Neural progenitor cell (in vitro differentiated cells): Measurements from ENCODE around the gene ETV6. TPM values are rescaled to one million over a fixed set of nuclear protein-coding genes. Genes with fewer than 3 reads are reported as not detected.

Experiments used
- DNase-seq: peaks from one replicate; pipeline ENCODE4 v3.0.0-alpha.2; 2016; ENCODE audit warnings: low spot score
- H2AFZ ChIP-seq: fragments of 200-600 bp; sonication (generic); replicated peaks from 2 replicates; pipeline ENCODE4 v1.6.1; 2016; ENCODE audit warnings: antibody characterized with exemption
- H3F3A ChIP-seq: fragments of 200-600 bp; sonication (generic); 2 replicates; pipeline ENCODE4 v1.6.1; 2016; ENCODE audit warnings: antibody characterized with exemption, low read depth
- H3K27ac ChIP-seq: fragments of 200-600 bp; sonication (generic); 2 replicates; pipeline ENCODE4 v1.5.1; 2016; ENCODE audit warnings: mild to moderate bottlenecking
- H3K27me3 ChIP-seq: fragments of 200-600 bp; sonication (generic); 2 replicates; pipeline ENCODE4 v1.6.1; 2016; ENCODE audit warnings: mild to moderate bottlenecking, moderate library complexity
- H3K36me3 ChIP-seq: fragments of 200-600 bp; sonication (generic); 2 replicates; pipeline ENCODE4 v1.5.1; 2016
- H3K4me1 ChIP-seq: fragments of 200-600 bp; sonication (generic); 2 replicates; pipeline ENCODE4 v1.6.1; 2016; ENCODE audit warnings: mixed run types
- H3K4me2 ChIP-seq: fragments of 200-600 bp; sonication (generic); 2 replicates; pipeline ENCODE4 v1.6.1; 2016
- H3K4me3 ChIP-seq: fragments of 200-600 bp; sonication (generic); 2 replicates; pipeline ENCODE4 v1.5.1; 2016
- H3K79me2 ChIP-seq: fragments of 200-600 bp; sonication (generic); 2 replicates; pipeline ENCODE4 v1.6.1; 2016; ENCODE audit warnings: low read depth
- H3K9ac ChIP-seq: fragments of 200-600 bp; sonication (generic); 2 replicates; pipeline ENCODE4 v1.6.1; 2016
- H3K9me3 ChIP-seq: fragments of 200-600 bp; sonication (generic); 2 replicates; pipeline ENCODE4 v1.5.1; 2016; ENCODE audit warnings: low read depth
- H4K20me1 ChIP-seq: fragments of 200-600 bp; sonication (generic); 2 replicates; pipeline ENCODE4 v1.6.1; 2016; ENCODE audit warnings: low read depth
- H3K27ac Mint-ChIP-seq: 3 replicates; pipeline ENCODE4 v1.8.0; 2021; ENCODE audit warnings: mixed read lengths
- H3K27me3 Mint-ChIP-seq: 2 replicates; pipeline ENCODE4 v1.8.0; 2022; ENCODE audit warnings: low read depth, mild to moderate bottlenecking, inconsistent platforms, moderate library complexity, mixed read lengths; ENCODE audit not compliant: insufficient read depth
- H3K36me3 Mint-ChIP-seq: 3 replicates; pipeline ENCODE4 v1.8.0; 2021; ENCODE audit warnings: mixed read lengths
- H3K4me1 Mint-ChIP-seq: 3 replicates; pipeline ENCODE4 v1.8.0; 2021; ENCODE audit warnings: mixed read lengths
- H3K4me3 Mint-ChIP-seq: 3 replicates; pipeline ENCODE4 v1.8.0; 2021; ENCODE audit warnings: mild to moderate bottlenecking, moderate library complexity, mixed read lengths
- H3K9me3 Mint-ChIP-seq: 3 replicates; pipeline ENCODE4 v1.8.0; 2020; ENCODE audit warnings: mixed read lengths
- EZH2 ChIP-seq: fragments of 200-600 bp; sonication (generic); IDR thresholded peaks from 2 replicates; pipeline ENCODE4 v1.6.1; 2017; ENCODE audit warnings: antibody characterized with exemption, mild to moderate bottlenecking, moderate library complexity
- EZH2phosphoT487 ChIP-seq: fragments of 200-600 bp; sonication (generic); IDR thresholded peaks from 2 replicates; pipeline ENCODE4 v1.6.1; 2017; ENCODE audit warnings: antibody characterized with exemption
- total RNA-seq: library from RNA; depleted of rRNA; stranded (reverse); fragments of >200 nt; gene quantifications from 2 replicates; pipeline ENCODE4 v1.2.3, GENCODE V29; 2015; ENCODE audit warnings: low replicate concordance
- TF ChIP-seq, protein P1 (sequence below): fragments of 200-600 bp; sonication (generic); IDR thresholded peaks from 2 replicates; pipeline ENCODE4 v1.5.1; 2017; ENCODE audit warnings: antibody characterized with exemption, mild to moderate bottlenecking

Gene ETV6
- total RNA-seq, 1 donor from 2014 or later = 6.2 TPM

DNA sequence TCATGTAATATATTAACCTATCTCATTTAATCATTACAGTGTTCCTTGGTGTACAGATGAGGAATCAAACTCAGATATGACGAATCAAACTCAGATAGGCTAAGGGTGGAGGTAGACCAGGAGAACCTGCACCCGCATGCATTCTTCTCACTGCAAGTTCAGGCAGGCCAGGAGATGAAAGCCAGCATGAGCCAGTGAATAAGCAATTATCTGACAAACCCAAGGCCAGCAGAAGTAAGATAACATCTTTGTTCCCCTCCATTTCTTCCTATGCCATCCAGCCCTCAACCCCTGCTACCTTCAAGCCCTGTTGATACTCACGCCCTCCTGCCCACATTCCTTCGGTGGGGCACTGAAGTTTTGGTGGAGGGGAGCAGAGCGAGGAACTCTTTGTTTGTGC is 152.2 kb downstream of the ETV6 start:
- H3K27ac Mint-ChIP-seq = no peak overlapping the region

DNA sequence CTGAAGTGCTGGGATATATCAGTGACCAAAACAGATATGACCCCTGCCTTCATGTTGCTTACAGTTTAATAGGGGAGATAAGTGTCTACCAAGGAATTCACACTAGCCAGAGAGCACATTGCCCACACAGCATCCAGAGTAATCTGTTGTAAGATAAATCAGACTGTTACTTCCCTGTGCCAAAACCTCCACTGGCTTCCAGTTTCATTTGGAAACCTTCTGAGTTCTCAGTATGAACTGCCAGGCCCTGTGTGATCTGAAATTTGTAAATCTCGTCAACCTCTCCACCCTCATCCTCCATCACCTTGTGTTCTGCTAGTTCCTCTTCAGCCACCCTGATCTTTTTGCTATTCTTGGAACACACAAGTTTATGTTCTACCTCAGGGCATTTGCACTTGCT is 154.7 kb downstream of the ETV6 start:
- Histone ChIP-seq H3K36me3 (no peaks in the 10 kb centered on the region), H3F3A (no peaks in the 10 kb centered on the region), H4K20me1 (no peaks in the 10 kb centered on the region), H3K27ac (no peak overlapping the region), H3K9ac (no peak overlapping the region), H3K79me2 (no peaks in the 10 kb centered on the region), H3K9me3 (no peaks in the 10 kb centered on the region), H3K4me3 (no peak overlapping the region), H3K4me1 (peaks cover 4% of the 10 kb centered on the region), H3K4me2 (no peak overlapping the region), H2AFZ (no peak overlapping the region), H3K27me3 (no peaks in the 10 kb centered on the region)
- H3K4me3 Mint-ChIP-seq = no peak overlapping the region
- peaks cover 12% of the 10 kb centered on the region for H3K36me3 Mint-ChIP-seq
- no peaks in the 10 kb centered on the region for H3K27me3 Mint-ChIP-seq
- H3K9me3 Mint-ChIP-seq = peaks cover 3% of the 10 kb centered on the region
- peaks cover 6% of the 10 kb centered on the region for H3K4me1 Mint-ChIP-seq
- TF ChIP-seq, protein P1, sequence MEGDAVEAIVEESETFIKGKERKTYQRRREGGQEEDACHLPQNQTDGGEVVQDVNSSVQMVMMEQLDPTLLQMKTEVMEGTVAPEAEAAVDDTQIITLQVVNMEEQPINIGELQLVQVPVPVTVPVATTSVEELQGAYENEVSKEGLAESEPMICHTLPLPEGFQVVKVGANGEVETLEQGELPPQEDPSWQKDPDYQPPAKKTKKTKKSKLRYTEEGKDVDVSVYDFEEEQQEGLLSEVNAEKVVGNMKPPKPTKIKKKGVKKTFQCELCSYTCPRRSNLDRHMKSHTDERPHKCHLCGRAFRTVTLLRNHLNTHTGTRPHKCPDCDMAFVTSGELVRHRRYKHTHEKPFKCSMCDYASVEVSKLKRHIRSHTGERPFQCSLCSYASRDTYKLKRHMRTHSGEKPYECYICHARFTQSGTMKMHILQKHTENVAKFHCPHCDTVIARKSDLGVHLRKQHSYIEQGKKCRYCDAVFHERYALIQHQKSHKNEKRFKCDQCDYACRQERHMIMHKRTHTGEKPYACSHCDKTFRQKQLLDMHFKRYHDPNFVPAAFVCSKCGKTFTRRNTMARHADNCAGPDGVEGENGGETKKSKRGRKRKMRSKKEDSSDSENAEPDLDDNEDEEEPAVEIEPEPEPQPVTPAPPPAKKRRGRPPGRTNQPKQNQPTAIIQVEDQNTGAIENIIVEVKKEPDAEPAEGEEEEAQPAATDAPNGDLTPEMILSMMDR = no peak
- TF ChIP-seq EZH2 (no peak), EZH2phosphoT487 (no peak)
- no peak overlapping the region for H3K27ac Mint-ChIP-seq
- DNase-seq = no peak

More for the DNA sequence above, 152.2 kb downstream of the ETV6 start:
- Histone ChIP-seq H3K27ac (no peak overlapping the region), H3K4me2 (no peak overlapping the region), H4K20me1 (no peaks in the 10 kb centered on the region), H3K27me3 (no peaks in the 10 kb centered on the region), H3K9me3 (no peaks in the 10 kb centered on the region), H3K79me2 (no peaks in the 10 kb centered on the region), H3K4me1 (peaks cover 4% of the 10 kb centered on the region), H2AFZ (no peak overlapping the region), H3K36me3 (no peaks in the 10 kb centered on the region), H3K4me3 (no peak overlapping the region), H3F3A (no peaks in the 10 kb centered on the region), H3K9ac (no peak overlapping the region)
- no peak for TF ChIP-seq EZH2phosphoT487
- TF ChIP-seq, protein P1 = no peak
- H3K4me3 Mint-ChIP-seq = no peak overlapping the region
- H3K9me3 Mint-ChIP-seq = peaks cover 1% of the 10 kb centered on the region
- peaks cover 6% of the 10 kb centered on the region for H3K36me3 Mint-ChIP-seq
- DNase-seq = no peak
- no peaks in the 10 kb centered on the region for H3K4me1 Mint-ChIP-seq
- no peaks in the 10 kb centered on the region for H3K27me3 Mint-ChIP-seq

DNA sequence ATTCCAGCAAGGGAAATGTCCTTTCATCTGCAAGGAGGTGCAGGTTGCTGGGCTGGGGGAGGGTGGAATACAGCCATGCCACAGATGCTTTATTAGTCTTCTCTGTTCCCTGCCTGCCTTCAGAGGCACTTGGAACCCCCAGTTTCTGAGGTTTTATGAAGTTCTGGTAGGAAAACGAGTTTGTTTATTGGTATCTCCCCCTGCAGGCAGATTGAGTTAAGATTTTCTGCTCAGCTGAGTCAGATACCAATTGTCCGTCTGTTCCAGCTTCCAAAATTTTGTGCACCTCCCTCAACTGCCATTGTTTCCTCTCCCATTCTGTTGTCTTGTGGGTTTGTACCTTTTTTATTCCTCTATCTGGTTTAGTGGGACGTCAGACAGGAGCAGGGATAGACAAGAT is 155.6 kb downstream of the ETV6 start:
- Histone ChIP-seq H3K36me3 (no peaks in the 10 kb centered on the region), H3K27me3 (no peaks in the 10 kb centered on the region), H3K79me2 (no peaks in the 10 kb centered on the region), H3K9me3 (no peaks in the 10 kb centered on the region), H3K4me1 (peaks cover 4% of the 10 kb centered on the region), H3K27ac (no peak overlapping the region), H3K4me3 (no peak overlapping the region), H3K9ac (no peak overlapping the region), H4K20me1 (no peaks in the 10 kb centered on the region), H2AFZ (no peak overlapping the region), H3F3A (no peaks in the 10 kb centered on the region), H3K4me2 (no peak overlapping the region)
- peaks cover 12% of the 10 kb centered on the region for H3K36me3 Mint-ChIP-seq
- TF ChIP-seq, protein P1 = no peak
- TF ChIP-seq EZH2 (no peak), EZH2phosphoT487 (no peak)
- no peaks in the 10 kb centered on the region for H3K27me3 Mint-ChIP-seq
- no peak for DNase-seq
- H3K27ac Mint-ChIP-seq = no peak overlapping the region
- peaks cover 6% of the 10 kb centered on the region for H3K4me1 Mint-ChIP-seq
- H3K9me3 Mint-ChIP-seq = peaks cover 3% of the 10 kb centered on the region
- H3K4me3 Mint-ChIP-seq = no peak overlapping the region
